ENCODE measurements around the gene PLPP6. TPM values are rescaled to one million over a fixed set of nuclear protein-coding genes. Genes with fewer than 3 reads are reported as not detected.

Gene PLPP6
- polyA plus RNA-seq, 1 donor (not counting 4 experiments of a cell fraction or from before 2014, with no cell fraction given) = 7.7 TPM

GRCh38 chr9:4615251-4615650 is 46.8 kb upstream of the PLPP6 start:
- DNase-seq (ENCODE audit: low read depth, low spot score) = no peak
- Histone ChIP-seq H3K9me1 (ENCODE audit: control insufficient read depth, extremely low read depth, insufficient read depth, low read length) (no peaks in the 10 kb centered on the region), H3K27me3 (ENCODE audit: control insufficient read depth, extremely low read depth, insufficient read depth, low read length) (no peaks in the 10 kb centered on the region), H3K4me3 (ENCODE audit: control insufficient read depth in 2 of 3, extremely low read depth in 1 of 3, insufficient read depth in 2 of 3, low read depth in 1 of 3, low read length in 3 of 3) (no peak overlapping the region), H3K9me3 (ENCODE audit: control insufficient read depth, low read depth, low read length) (no peaks in the 10 kb centered on the region), H3K4me2 (ENCODE audit: control insufficient read depth, extremely low read depth, insufficient read depth, low read depth, low read length) (no peak overlapping the region), H3K4me1 (ENCODE audit: control insufficient read depth, extremely low read depth, insufficient read depth, low read length) (no peaks in the 10 kb centered on the region), H2AFZ (ENCODE audit: control insufficient read depth, low read length) (no peak overlapping the region), H4K20me1 (ENCODE audit: control insufficient read depth, extremely low read depth, insufficient read depth, low read length) (no peaks in the 10 kb centered on the region), H3K9ac (ENCODE audit: control insufficient read depth, extremely low read depth, insufficient read depth, low read length) (no peak overlapping the region), H3K79me2 (ENCODE audit: control insufficient read depth, insufficient read depth, low read length) (no peaks in the 10 kb centered on the region), H3K36me3 (ENCODE audit: control insufficient read depth in 2 of 2, extremely low read depth in 1 of 2, insufficient read depth in 2 of 2, low read length in 2 of 2) (no peaks in the 10 kb centered on the region), H3K27ac (ENCODE audit: control insufficient read depth, insufficient read depth, low read length) (no peak overlapping the region)
- dilution Hi-C loops (cut with MboI; ENCODE audit: extremely low pct_ligation_motif_present, low sequenced_read_pairs) = no loop called here
- FAIRE-seq = no peak
- no peak for TF ChIP-seq EZH2 (IDR thresholded peaks at IDR 0.05; ENCODE audit: low read length)
- TF ChIP-seq, protein P1, sequence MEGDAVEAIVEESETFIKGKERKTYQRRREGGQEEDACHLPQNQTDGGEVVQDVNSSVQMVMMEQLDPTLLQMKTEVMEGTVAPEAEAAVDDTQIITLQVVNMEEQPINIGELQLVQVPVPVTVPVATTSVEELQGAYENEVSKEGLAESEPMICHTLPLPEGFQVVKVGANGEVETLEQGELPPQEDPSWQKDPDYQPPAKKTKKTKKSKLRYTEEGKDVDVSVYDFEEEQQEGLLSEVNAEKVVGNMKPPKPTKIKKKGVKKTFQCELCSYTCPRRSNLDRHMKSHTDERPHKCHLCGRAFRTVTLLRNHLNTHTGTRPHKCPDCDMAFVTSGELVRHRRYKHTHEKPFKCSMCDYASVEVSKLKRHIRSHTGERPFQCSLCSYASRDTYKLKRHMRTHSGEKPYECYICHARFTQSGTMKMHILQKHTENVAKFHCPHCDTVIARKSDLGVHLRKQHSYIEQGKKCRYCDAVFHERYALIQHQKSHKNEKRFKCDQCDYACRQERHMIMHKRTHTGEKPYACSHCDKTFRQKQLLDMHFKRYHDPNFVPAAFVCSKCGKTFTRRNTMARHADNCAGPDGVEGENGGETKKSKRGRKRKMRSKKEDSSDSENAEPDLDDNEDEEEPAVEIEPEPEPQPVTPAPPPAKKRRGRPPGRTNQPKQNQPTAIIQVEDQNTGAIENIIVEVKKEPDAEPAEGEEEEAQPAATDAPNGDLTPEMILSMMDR (optimal IDR thresholded peaks at IDR 0.05 in 1 of 3, IDR thresholded peaks at IDR 0.05 in 1 of 3, conservative IDR thresholded peaks at IDR 0.05 in 1 of 3; ENCODE audit: extremely low read depth in 1 of 3, insufficient read depth in 2 of 3, low read length in 3 of 3) = no peak

DNA sequence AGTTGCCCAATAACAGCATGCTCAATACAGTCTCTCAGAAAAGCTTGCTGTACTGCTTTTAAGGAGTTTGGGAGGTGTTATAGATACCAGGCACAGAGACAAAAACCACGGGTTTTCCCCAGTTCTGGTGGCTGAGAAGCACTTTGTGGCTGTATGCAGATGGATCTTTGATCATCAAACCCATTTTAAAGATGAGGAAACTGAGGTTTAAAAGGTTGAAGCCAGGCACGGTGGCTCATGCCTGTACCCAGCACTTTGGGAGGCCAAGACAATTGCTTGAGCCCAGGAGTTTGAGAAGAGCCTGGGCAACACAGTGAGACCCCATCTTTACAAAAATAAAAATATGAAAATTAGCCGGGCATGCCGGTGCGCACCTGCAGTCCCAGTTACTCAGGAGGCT is 46.3 kb upstream of the PLPP6 start:
- H4K20me1 ChIP-seq (ENCODE audit: control insufficient read depth, extremely low read depth, insufficient read depth, low read length) = no peaks in the 10 kb centered on the region
- H3K9me3 ChIP-seq (ENCODE audit: control insufficient read depth, low read depth, low read length) = no peaks in the 10 kb centered on the region

More for the DNA sequence above, 46.3 kb upstream of the PLPP6 start:
- FAIRE-seq (no peak), DNase-seq (ENCODE audit: low read depth, low spot score) (no peak)
- TF ChIP-seq, protein P1 (optimal IDR thresholded peaks at IDR 0.05 in 1 of 3, IDR thresholded peaks at IDR 0.05 in 1 of 3, conservative IDR thresholded peaks at IDR 0.05 in 1 of 3; ENCODE audit: extremely low read depth in 1 of 3, insufficient read depth in 2 of 3, low read length in 3 of 3) = no peak
- TF ChIP-seq EZH2 (IDR thresholded peaks at IDR 0.05; ENCODE audit: low read length) = no peak
- H3K79me2 ChIP-seq (ENCODE audit: control insufficient read depth, insufficient read depth, low read length) = no peaks in the 10 kb centered on the region
- no peak overlapping the region for H3K27ac ChIP-seq (ENCODE audit: control insufficient read depth, insufficient read depth, low read length)
- no peaks in the 10 kb centered on the region for H3K27me3 ChIP-seq (ENCODE audit: control insufficient read depth, extremely low read depth, insufficient read depth, low read length)
- no peaks in the 10 kb centered on the region for H3K4me1 ChIP-seq (ENCODE audit: control insufficient read depth, extremely low read depth, insufficient read depth, low read length)
- no peaks in the 10 kb centered on the region for H3K9me1 ChIP-seq (ENCODE audit: control insufficient read depth, extremely low read depth, insufficient read depth, low read length)
- H2AFZ ChIP-seq (ENCODE audit: control insufficient read depth, low read length) = no peak overlapping the region
- no peaks in the 10 kb centered on the region for H3K36me3 ChIP-seq (ENCODE audit: control insufficient read depth in 2 of 2, extremely low read depth in 1 of 2, insufficient read depth in 2 of 2, low read length in 2 of 2)
- H3K9ac ChIP-seq (ENCODE audit: control insufficient read depth, extremely low read depth, insufficient read depth, low read length) = no peak overlapping the region
- H3K4me2 ChIP-seq (ENCODE audit: control insufficient read depth, extremely low read depth, insufficient read depth, low read depth, low read length) = no peak overlapping the region
- H3K4me3 ChIP-seq (ENCODE audit: control insufficient read depth in 2 of 3, extremely low read depth in 1 of 3, insufficient read depth in 2 of 3, low read depth in 1 of 3, low read length in 3 of 3) = no peak overlapping the region
- dilution Hi-C loops (cut with MboI; ENCODE audit: extremely low pct_ligation_motif_present, low sequenced_read_pairs) = no loop called here

Measured in keratinocyte (primary cell).